Osteocyte (in vitro differentiated cells): ENCODE data around the gene CAVIN2. TPM values are rescaled to one million over a fixed set of nuclear protein-coding genes. Genes with fewer than 3 reads are reported as not detected.

Source experiments
- DNase-seq: peaks from one replicate; pipeline ENCODE4 v3.0.0; 2021; ENCODE audit warnings: mixed read lengths; ENCODE audit not compliant: unreplicated experiment; ENCODE audit errors: extremely low spot score
- H3K27ac Mint-ChIP-seq: one replicate; pipeline ENCODE4 v1.8.0; 2021; ENCODE audit warnings: mild to moderate bottlenecking, mixed read lengths; ENCODE audit not compliant: unreplicated experiment
- H3K27me3 Mint-ChIP-seq: one replicate; pipeline ENCODE4 v1.8.0; 2021; ENCODE audit warnings: mixed read lengths; ENCODE audit not compliant: unreplicated experiment
- H3K36me3 Mint-ChIP-seq: one replicate; pipeline ENCODE4 v1.8.0; 2021; ENCODE audit warnings: mixed read lengths; ENCODE audit not compliant: unreplicated experiment
- H3K4me1 Mint-ChIP-seq: one replicate; pipeline ENCODE4 v1.8.0; 2021; ENCODE audit warnings: mixed read lengths; ENCODE audit not compliant: unreplicated experiment
- H3K4me3 Mint-ChIP-seq: one replicate; pipeline ENCODE4 v1.8.0; 2021; ENCODE audit warnings: mild to moderate bottlenecking, moderate library complexity, mixed read lengths; ENCODE audit not compliant: unreplicated experiment
- H3K9me3 Mint-ChIP-seq: one replicate; pipeline ENCODE4 v1.8.0; 2021; ENCODE audit warnings: mixed read lengths; ENCODE audit not compliant: unreplicated experiment
- CTCF ChIP-seq: fragments of 200-600 bp; sonication (generic); IDR thresholded peaks from 2 replicates; pipeline ENCODE4 v1.5.0; 2021; ENCODE audit warnings: antibody characterized with exemption, mild to moderate bottlenecking, moderate library complexity
- total RNA-seq: library from RNA; stranded (reverse); gene quantifications from 2 replicates; pipeline ENCODE4 v1.2.1, GENCODE V29; 2021

The CAVIN2 gene
- total RNA-seq, 1 donor from 2014 or later: 5.3 TPM

GRCh38 chr2:191824398-191824797 is 22.5 kb downstream of the CAVIN2 start:
- DNase-seq: no peak
- H3K27me3 Mint-ChIP-seq: no peaks in the 10 kb centered on the region

GRCh38 chr2:191821078-191821477 is 25.8 kb downstream of the CAVIN2 start:
- no peaks in the 10 kb centered on the region for H3K9me3 Mint-ChIP-seq
- TF ChIP-seq CTCF: no peak
- H3K36me3 Mint-ChIP-seq: no peaks in the 10 kb centered on the region
- H3K4me1 Mint-ChIP-seq: peaks cover 4% of the 10 kb centered on the region
- no peaks in the 10 kb centered on the region for H3K27me3 Mint-ChIP-seq
- H3K4me3 Mint-ChIP-seq: no peak overlapping the region
- DNase-seq: no peak
- H3K27ac Mint-ChIP-seq: no peak overlapping the region

More at GRCh38 chr2:191824398-191824797, 22.5 kb downstream of the CAVIN2 start:
- no peaks in the 10 kb centered on the region for H3K36me3 Mint-ChIP-seq
- no peak overlapping the region for H3K27ac Mint-ChIP-seq
- TF ChIP-seq CTCF: no peak
- no peaks in the 10 kb centered on the region for H3K9me3 Mint-ChIP-seq
- H3K4me3 Mint-ChIP-seq: no peak overlapping the region
- H3K4me1 Mint-ChIP-seq: no peaks in the 10 kb centered on the region

GRCh38 chr2:191818725-191819350 is 28.1 kb downstream of the CAVIN2 start:
- DNase-seq: no peak
- Mint-ChIP-seq H3K4me1 (peaks cover 6% of the 10 kb centered on the region), H3K27ac (no peak overlapping the region), H3K36me3 (no peaks in the 10 kb centered on the region), H3K27me3 (no peaks in the 10 kb centered on the region), H3K4me3 (no peak overlapping the region), H3K9me3 (no peaks in the 10 kb centered on the region)
- TF ChIP-seq CTCF: no peak

GRCh38 chr2:191818133-191818532 is 28.8 kb downstream of the CAVIN2 start:
- Mint-ChIP-seq H3K9me3 (no peaks in the 10 kb centered on the region), H3K27ac (no peak overlapping the region), H3K4me3 (no peak overlapping the region), H3K36me3 (no peaks in the 10 kb centered on the region), H3K4me1 (peaks cover 6% of the 10 kb centered on the region), H3K27me3 (no peaks in the 10 kb centered on the region)
- no peak for DNase-seq
- TF ChIP-seq CTCF: no peak

GRCh38 chr2:191815010-191815409 is 31.9 kb downstream of the CAVIN2 start:
- TF ChIP-seq CTCF: no peak
- Mint-ChIP-seq H3K4me1 (peaks cover 11% of the 10 kb centered on the region), H3K4me3 (no peak overlapping the region), H3K36me3 (no peaks in the 10 kb centered on the region), H3K27ac (no peak overlapping the region), H3K27me3 (no peaks in the 10 kb centered on the region), H3K9me3 (no peaks in the 10 kb centered on the region)
- DNase-seq: no peak
